ENCODE data around the gene SDC1.
"Not testable (repeated sequence)": the region's sequence is repeated elsewhere in the genome, so short reads cannot be mapped to it uniquely, and the experiment has no call there.

Gene SDC1

GRCh38 chr2:20196657-20197161 is 28.2 kb downstream of the SDC1 start:
- no peaks in the 10 kb centered on the region for H3K4me1 ChIP-seq
- H3K27ac ChIP-seq, result no peak overlapping the region
- no peak overlapping the region for H3K4me3 ChIP-seq
- no peak for DNase-seq
- no peaks in the 10 kb centered on the region for H3K27me3 ChIP-seq
- no peaks in the 10 kb centered on the region for H3K36me3 ChIP-seq
- intact Hi-C loops (cut with DNase I; ENCODE audit: low total_unique reads), result no loop called here
- no peak for TF ChIP-seq CTCF (IDR thresholded peaks at IDR 0.05)
- no peaks in the 10 kb centered on the region for H3K9me3 ChIP-seq

GRCh38 chr2:20196053-20196656 is 28.8 kb downstream of the SDC1 start:
- Histone ChIP-seq H3K4me3 (no peak overlapping the region), H3K27ac (no peak overlapping the region), H3K9me3 (no peaks in the 10 kb centered on the region), H3K36me3 (no peaks in the 10 kb centered on the region), H3K27me3 (no peaks in the 10 kb centered on the region), H3K4me1 (no peaks in the 10 kb centered on the region)
- no peak for DNase-seq
- intact Hi-C loops (cut with DNase I; ENCODE audit: low total_unique reads), result no loop called here
- no peak for TF ChIP-seq CTCF (IDR thresholded peaks at IDR 0.05)

- H3K27ac ChIP-seq, result no peak overlapping the region
- no peaks in the 10 kb centered on the region for H3K9me3 ChIP-seq
- TF ChIP-seq CTCF (IDR thresholded peaks at IDR 0.05), result no peak
- H3K27me3 ChIP-seq, result no peaks in the 10 kb centered on the region
- DNase-seq, result no peak
- H3K4me1 ChIP-seq, result no peaks in the 10 kb centered on the region
- intact Hi-C loops (cut with DNase I; ENCODE audit: low total_unique reads), result no loop called here
- no peaks in the 10 kb centered on the region for H3K36me3 ChIP-seq
- H3K4me3 ChIP-seq, result no peak overlapping the region
Measured at GRCh38 chr2:20195431-20196033, 29.4 kb downstream of the SDC1 start.

GRCh38 chr2:20195016-20195411 is 29.9 kb downstream of the SDC1 start:
- H3K27me3 ChIP-seq; H3K4me3 ChIP-seq; H3K27ac ChIP-seq; H3K9me3 ChIP-seq; H3K4me1 ChIP-seq; intact Hi-C loops (cut with DNase I; ENCODE audit: low total_unique reads); DNase-seq; H3K36me3 ChIP-seq: not testable (repeated sequence)

- no peak for TF ChIP-seq CTCF (IDR thresholded peaks at IDR 0.05)
- no peaks in the 10 kb centered on the region for H3K36me3 ChIP-seq
- no peaks in the 10 kb centered on the region for H3K9me3 ChIP-seq
- H3K27ac ChIP-seq, result no peak overlapping the region
- intact Hi-C loops (cut with DNase I; ENCODE audit: low total_unique reads), result no loop called here
- no peak overlapping the region for H3K4me3 ChIP-seq
- DNase-seq, result no peak
- peaks cover 0 to 5% of the 10 kb centered on the region in 2 donors for H3K27me3 ChIP-seq
- H3K4me1 ChIP-seq, result peaks cover 0 to 4% (median 0%) of the 10 kb centered on the region in 4 donors
Measured at GRCh38 chr2:20194097-20195015, 30.6 kb downstream of the SDC1 start.

- Histone ChIP-seq H3K27me3 (peaks cover 0 to 5% of the 10 kb centered on the region in 2 donors), H3K4me1 (peaks cover 0 to 4% (median 0%) of the 10 kb centered on the region in 4 donors), H3K36me3 (no peaks in the 10 kb centered on the region), H3K4me3 (no peak overlapping the region), H3K27ac (no peak overlapping the region), H3K9me3 (no peaks in the 10 kb centered on the region)
- TF ChIP-seq CTCF (IDR thresholded peaks at IDR 0.05), result no peak
- intact Hi-C loops (cut with DNase I; ENCODE audit: low total_unique reads), result no loop called here
- DNase-seq, result no peak
Measured at GRCh38 chr2:20193185-20193584, 31.7 kb downstream of the SDC1 start.

All from tibial artery (tissue), 4 donors.